ENCODE data around the gene AZIN2. TPM values are rescaled to one million over a fixed set of nuclear protein-coding genes. Genes with fewer than 3 reads are reported as not detected.

AZIN2 gene
- 3.0 and 6.4 TPM in 2 replicates for polyA plus RNA-seq (2011; rRNA removed)
- polyA minus RNA-seq (2011; rRNA and poly(A)+ RNA removed), result 2.9 and 3.6 TPM in 2 replicates

DNA sequence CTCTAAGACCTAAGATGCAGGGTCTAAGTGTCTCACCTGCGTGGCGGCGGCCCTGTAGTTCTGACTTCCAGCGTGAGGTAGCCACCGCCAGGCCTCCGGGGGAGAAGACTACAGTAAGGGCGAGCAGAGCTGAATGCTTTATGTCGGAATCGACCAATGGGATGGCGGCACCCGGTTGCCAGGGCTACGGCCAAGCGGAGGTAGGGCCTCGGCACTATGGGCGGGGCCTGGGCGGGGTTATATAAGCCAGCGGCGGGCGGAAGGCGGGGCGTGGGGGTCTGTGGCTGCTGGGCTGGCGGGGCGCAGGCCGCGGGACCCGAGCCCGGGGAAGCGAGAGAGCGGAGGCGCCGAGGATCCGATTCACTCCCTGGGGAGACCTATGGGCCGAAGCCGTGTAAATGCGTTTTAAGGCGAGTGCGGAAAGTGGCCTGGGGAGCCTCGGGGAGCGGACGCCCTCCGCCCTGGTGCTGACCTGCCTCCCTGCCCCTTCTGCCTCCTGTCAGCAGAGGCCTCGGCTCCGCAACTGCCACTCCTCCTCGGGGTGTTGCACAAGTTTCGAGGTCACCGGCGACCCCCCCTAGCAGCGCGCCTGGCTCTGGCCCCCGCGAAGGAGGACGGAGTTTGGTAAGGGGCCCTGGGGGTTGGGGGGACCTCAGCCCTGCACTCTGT is at the start of gene AZIN2:
AZIN2 (plus strand) TSS at position 269 of the 669 bp plus-strand sequence. CDS start 1,097 bp downstream, outside the sequence.
- ChIA-PET CTCF (interaction anchor here (0.5 to 3.1 kb wide), 9 partner anchors 14 to 205 kb away, joined by 3 to 18 read pairs (median 4); no protein-coding TSS in a partner anchor), POLR2A (interaction anchor here (0.6 kb wide), 1 partner anchor 93 kb away, joined by 8 read pairs; no protein-coding TSS in a partner anchor)
- H3K4me3 ChIP-seq (ENCODE audit: low read depth, low read length), result peak within 1 kb of the TSS; percentile 76
- TF ChIP-seq, protein P1, sequence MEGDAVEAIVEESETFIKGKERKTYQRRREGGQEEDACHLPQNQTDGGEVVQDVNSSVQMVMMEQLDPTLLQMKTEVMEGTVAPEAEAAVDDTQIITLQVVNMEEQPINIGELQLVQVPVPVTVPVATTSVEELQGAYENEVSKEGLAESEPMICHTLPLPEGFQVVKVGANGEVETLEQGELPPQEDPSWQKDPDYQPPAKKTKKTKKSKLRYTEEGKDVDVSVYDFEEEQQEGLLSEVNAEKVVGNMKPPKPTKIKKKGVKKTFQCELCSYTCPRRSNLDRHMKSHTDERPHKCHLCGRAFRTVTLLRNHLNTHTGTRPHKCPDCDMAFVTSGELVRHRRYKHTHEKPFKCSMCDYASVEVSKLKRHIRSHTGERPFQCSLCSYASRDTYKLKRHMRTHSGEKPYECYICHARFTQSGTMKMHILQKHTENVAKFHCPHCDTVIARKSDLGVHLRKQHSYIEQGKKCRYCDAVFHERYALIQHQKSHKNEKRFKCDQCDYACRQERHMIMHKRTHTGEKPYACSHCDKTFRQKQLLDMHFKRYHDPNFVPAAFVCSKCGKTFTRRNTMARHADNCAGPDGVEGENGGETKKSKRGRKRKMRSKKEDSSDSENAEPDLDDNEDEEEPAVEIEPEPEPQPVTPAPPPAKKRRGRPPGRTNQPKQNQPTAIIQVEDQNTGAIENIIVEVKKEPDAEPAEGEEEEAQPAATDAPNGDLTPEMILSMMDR (IDR thresholded peaks at IDR 0.05; ENCODE audit: insufficient read depth, low read depth, low read length), result no peak
- no peaks in the 10 kb centered on the region for H3K36me3 ChIP-seq (ENCODE audit: control insufficient read depth, insufficient read depth, low read length)
- peak; percentile 63 for DNase-seq (ENCODE audit: low read depth)
- H3K27me3 ChIP-seq (ENCODE audit: control insufficient read depth, insufficient read depth, low read length), result no peaks in the 10 kb centered on the region

DNA sequence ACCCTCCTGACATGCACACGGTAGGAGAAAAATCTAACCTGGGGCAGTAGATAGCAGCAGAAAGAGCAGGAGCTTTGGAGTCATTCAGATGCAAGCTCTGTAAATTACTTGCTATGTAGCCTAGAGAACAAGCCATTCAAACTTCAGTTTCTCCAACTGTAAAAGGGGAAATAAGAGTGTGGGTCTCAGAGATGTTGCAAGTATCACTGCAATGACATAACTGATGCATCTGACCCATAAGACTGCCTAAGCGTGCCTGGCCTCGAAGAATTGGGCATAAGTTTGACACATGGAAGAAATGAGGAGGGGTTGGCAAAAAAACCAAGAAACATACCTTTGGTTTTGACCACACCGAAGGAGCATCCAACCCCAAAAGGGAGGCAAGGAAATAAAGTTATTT is 49.4 kb upstream of the AZIN2 start:
- no peak for DNase-seq (ENCODE audit: low read depth)
- TF ChIP-seq, protein P1 (IDR thresholded peaks at IDR 0.05; ENCODE audit: insufficient read depth, low read depth, low read length), result no peak
- CTCF ChIA-PET, result interaction anchor here (1.1 to 1.3 kb wide), 2 partner anchors 55 to 92 kb away, joined by 3 to 4 read pairs; no protein-coding TSS in a partner anchor
- H3K27me3 ChIP-seq (ENCODE audit: control insufficient read depth, insufficient read depth, low read length), result no peaks in the 10 kb centered on the region
- peaks cover 4% of the 10 kb centered on the region for H3K36me3 ChIP-seq (ENCODE audit: control insufficient read depth, insufficient read depth, low read length)
- no peak overlapping the region for H3K4me3 ChIP-seq (ENCODE audit: low read depth, low read length)
- POLR2A ChIA-PET, result no interaction called here

DNA sequence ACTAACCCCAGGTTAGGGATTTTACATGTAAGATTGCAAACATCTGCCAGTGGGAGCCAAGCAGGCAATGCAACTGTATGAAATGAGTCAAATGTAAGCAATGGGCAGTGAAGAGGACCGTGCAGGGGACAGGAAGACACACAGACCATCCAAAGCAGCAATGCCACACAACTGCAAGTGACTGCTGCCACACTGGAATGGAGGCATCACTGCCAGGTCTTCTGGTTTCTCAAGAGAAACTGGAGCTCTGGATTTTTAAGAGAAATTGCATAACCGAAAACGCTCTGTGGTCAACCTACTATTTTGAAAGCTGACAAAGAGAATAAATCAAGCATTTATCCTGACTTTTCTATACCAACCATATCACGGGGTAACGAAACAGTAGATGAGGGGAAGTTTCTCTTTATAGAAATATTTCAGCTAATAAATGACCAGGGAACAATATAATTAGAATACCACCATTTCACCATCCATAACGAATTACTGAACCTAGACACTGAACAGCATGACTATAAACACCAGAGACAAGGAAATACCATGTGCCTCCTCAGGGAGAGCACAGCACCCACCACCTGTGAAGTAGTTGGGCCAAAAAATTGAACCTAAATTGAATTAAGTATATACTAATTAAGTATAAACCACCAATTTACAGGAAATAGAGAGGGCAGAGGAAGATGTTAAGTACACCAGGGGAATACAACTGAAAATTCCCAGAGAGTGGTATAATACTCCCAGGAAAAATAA is 48.7 kb upstream of the AZIN2 start:
- CTCF ChIA-PET, result no interaction called here
- Histone ChIP-seq H3K36me3 (ENCODE audit: control insufficient read depth, insufficient read depth, low read length) (peaks cover 4% of the 10 kb centered on the region), H3K27me3 (ENCODE audit: control insufficient read depth, insufficient read depth, low read length) (no peaks in the 10 kb centered on the region), H3K4me3 (ENCODE audit: low read depth, low read length) (no peak overlapping the region)
- POLR2A ChIA-PET, result no interaction called here
- TF ChIP-seq, protein P1 (IDR thresholded peaks at IDR 0.05; ENCODE audit: insufficient read depth, low read depth, low read length), result no peak
- no peak for DNase-seq (ENCODE audit: low read depth)

DNA sequence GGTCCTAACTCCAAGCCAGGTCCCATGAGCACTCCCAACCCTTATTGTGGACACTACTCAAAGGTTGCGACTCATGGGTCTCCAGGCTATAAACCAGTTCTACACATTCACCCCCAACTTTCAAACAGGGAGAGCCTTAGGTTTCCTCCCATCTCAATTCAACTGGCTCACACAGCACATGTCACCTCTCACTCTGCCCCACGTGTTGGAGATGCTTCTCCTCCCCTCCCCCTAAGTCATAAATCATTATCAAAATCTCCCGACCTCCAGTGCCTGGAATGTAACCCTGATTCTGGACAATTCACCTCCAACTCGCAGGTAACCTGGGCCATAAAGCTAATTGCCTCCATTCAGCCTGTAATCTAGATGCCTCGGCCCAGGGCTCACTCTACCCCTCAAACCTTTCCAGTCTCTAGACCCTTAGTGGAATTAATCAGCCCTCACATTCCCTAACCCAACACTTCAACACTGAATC is 44.9 kb upstream of the AZIN2 start:
- peak overlapping the region; percentile 93 for H3K4me3 ChIP-seq (ENCODE audit: low read depth, low read length)
- CTCF ChIA-PET, result no interaction called here
- no peaks in the 10 kb centered on the region for H3K36me3 ChIP-seq (ENCODE audit: control insufficient read depth, insufficient read depth, low read length)
- POLR2A ChIA-PET, result interaction anchor here (0.6 kb wide), 2 partner anchors 48 to 53 kb away, joined by 3 read pairs; no protein-coding TSS in a partner anchor
- DNase-seq (ENCODE audit: low read depth), result no peak
- TF ChIP-seq, protein P1 (IDR thresholded peaks at IDR 0.05; ENCODE audit: insufficient read depth, low read depth, low read length), result no peak
- H3K27me3 ChIP-seq (ENCODE audit: control insufficient read depth, insufficient read depth, low read length), result no peaks in the 10 kb centered on the region

Data from BJ (cell line).